BE2C (cell line): Measurements from ENCODE around the gene CNPY1.

Source experiments
- DNase-seq: peaks from one replicate; pipeline ENCODE4 v3.0.0-alpha.2; 2020
- H3K27me3 ChIP-seq: fragments of 250-450 bp; sonication (Bioruptor Pico); 2 replicates; pipeline ENCODE4 v1.5.1; 2020; ENCODE audit warnings: mild to moderate bottlenecking
- H3K36me3 ChIP-seq: fragments of 250-450 bp; sonication (Bioruptor Pico); 2 replicates; pipeline ENCODE4 v1.5.1; 2020; ENCODE audit warnings: mild to moderate bottlenecking
- H3K4me1 ChIP-seq: fragments of 250-450 bp; sonication (Bioruptor Pico); 2 replicates; pipeline ENCODE4 v1.5.1; 2020
- H3K4me3 ChIP-seq: 2 replicates; pipeline ENCODE4 v1.5.1; 2011; ENCODE audit warnings: low read depth, low read length
- H3K9me3 ChIP-seq: fragments of 250-450 bp; sonication (Bioruptor Pico); 2 replicates; pipeline ENCODE4 v1.5.1; 2020
- TF ChIP-seq, protein P1 (sequence below): IDR thresholded peaks from 2 replicates; pipeline ENCODE4 v1.5.1; 2012; ENCODE audit warnings: mild to moderate bottlenecking, low read depth, low read length

The CNPY1 gene

GRCh38 chr7:155562106-155562505 lies 15.7 kb upstream of the CNPY1 start:
- H3K9me3 ChIP-seq: no peaks in the 10 kb centered on the region
- H3K4me1 ChIP-seq: no peaks in the 10 kb centered on the region
- no peak overlapping the region for H3K4me3 ChIP-seq
- no peaks in the 10 kb centered on the region for H3K36me3 ChIP-seq
- H3K27me3 ChIP-seq: no peaks in the 10 kb centered on the region
- TF ChIP-seq, protein P1, sequence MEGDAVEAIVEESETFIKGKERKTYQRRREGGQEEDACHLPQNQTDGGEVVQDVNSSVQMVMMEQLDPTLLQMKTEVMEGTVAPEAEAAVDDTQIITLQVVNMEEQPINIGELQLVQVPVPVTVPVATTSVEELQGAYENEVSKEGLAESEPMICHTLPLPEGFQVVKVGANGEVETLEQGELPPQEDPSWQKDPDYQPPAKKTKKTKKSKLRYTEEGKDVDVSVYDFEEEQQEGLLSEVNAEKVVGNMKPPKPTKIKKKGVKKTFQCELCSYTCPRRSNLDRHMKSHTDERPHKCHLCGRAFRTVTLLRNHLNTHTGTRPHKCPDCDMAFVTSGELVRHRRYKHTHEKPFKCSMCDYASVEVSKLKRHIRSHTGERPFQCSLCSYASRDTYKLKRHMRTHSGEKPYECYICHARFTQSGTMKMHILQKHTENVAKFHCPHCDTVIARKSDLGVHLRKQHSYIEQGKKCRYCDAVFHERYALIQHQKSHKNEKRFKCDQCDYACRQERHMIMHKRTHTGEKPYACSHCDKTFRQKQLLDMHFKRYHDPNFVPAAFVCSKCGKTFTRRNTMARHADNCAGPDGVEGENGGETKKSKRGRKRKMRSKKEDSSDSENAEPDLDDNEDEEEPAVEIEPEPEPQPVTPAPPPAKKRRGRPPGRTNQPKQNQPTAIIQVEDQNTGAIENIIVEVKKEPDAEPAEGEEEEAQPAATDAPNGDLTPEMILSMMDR: no peak
- no peak for DNase-seq

DNA sequence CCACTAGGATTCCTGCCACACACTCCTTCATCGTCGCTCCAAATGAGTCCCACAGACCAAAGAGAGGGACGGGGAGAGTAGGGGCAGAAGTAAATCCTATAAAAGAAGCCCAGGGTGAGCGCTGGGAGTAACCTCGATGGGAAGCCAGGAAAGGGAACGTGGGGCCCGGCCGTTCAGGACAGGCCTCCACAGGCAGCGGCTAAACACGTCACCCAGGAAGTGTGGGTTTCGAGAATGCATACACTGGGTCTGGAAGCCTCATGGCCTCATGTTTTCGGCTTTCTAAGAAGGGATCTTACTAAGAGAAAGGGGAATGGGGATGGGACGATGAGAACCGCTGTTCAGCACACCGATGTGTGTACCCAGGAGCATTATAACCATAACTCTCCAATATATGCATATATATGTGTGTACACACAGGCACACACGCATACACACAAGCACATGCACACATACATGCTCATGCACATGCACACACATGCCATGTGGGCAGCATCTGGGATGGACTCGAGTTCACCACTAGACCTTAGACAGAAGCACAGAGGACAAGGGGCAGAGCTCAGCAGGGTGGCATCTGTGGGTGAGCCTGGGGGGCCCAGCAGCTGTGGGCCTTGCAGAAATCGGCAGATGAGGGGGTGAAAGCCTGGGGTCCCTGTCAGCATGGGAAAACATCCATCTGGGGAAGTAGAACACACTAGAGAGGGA lies 14.8 kb upstream of the CNPY1 start:
- TF ChIP-seq, protein P1: no peak

DNA sequence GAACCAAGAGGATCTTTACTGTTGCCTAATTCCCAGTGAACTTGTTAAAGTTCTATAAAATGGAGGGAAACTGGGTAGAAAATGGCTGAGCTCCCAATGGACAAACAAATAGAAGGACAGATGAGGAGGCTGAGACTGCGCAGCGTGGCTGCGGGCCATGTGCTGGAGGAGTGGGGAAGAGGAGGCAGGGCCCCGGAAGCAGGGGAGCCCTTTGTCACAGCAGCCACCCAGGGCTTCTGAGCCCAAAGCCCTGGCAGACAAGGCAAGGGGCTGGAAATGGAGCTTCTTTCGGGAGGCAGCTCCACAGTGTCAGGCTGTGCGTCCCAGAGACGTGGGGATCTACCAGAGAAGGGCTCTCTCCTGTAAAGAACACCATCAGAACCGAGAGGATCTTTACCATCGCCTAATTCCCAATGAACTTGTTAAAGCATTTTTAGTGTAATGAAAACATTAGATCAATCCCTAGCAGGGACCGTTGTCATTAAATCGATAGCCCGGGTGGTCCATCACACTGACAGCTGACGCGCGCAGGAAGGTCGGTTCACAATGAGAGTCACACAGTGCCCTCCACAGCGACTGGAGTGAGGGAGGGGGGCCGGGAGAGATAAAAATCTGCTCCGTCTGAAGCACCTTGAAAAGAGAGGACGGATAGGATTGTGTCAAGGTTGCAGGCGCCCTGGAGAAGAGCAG lies 14.0 kb upstream of the CNPY1 start:
- Histone ChIP-seq H3K36me3 (no peaks in the 10 kb centered on the region), H3K4me3 (no peak overlapping the region), H3K4me1 (no peaks in the 10 kb centered on the region), H3K9me3 (no peaks in the 10 kb centered on the region), H3K27me3 (no peaks in the 10 kb centered on the region)
- TF ChIP-seq, protein P1: no peak
- DNase-seq: no peak

More for the DNA sequence above, 14.8 kb upstream of the CNPY1 start:
- Histone ChIP-seq H3K4me1 (no peaks in the 10 kb centered on the region), H3K9me3 (no peaks in the 10 kb centered on the region), H3K4me3 (no peak overlapping the region), H3K27me3 (no peaks in the 10 kb centered on the region), H3K36me3 (no peaks in the 10 kb centered on the region)
- no peak for DNase-seq

- H3K4me1 ChIP-seq: no peaks in the 10 kb centered on the region
- H3K36me3 ChIP-seq: no peaks in the 10 kb centered on the region
- no peaks in the 10 kb centered on the region for H3K9me3 ChIP-seq
- TF ChIP-seq, protein P1: no peak
- H3K4me3 ChIP-seq: no peak overlapping the region
- no peak for DNase-seq
- no peaks in the 10 kb centered on the region for H3K27me3 ChIP-seq
These were observed 13.3 kb upstream of the CNPY1 start for GRCh38 chr7:155559519-155560108.

GRCh38 chr7:155558961-155559360 lies 12.6 kb upstream of the CNPY1 start:
- no peak overlapping the region for H3K4me3 ChIP-seq
- H3K9me3 ChIP-seq: no peaks in the 10 kb centered on the region
- TF ChIP-seq, protein P1: no peak
- H3K4me1 ChIP-seq: no peaks in the 10 kb centered on the region
- H3K36me3 ChIP-seq: no peaks in the 10 kb centered on the region
- H3K27me3 ChIP-seq: no peaks in the 10 kb centered on the region
- no peak for DNase-seq

- no peak for DNase-seq
- no peak overlapping the region for H3K4me3 ChIP-seq
- TF ChIP-seq, protein P1: no peak
- no peaks in the 10 kb centered on the region for H3K27me3 ChIP-seq
- no peaks in the 10 kb centered on the region for H3K36me3 ChIP-seq
- no peaks in the 10 kb centered on the region for H3K4me1 ChIP-seq
- H3K9me3 ChIP-seq: no peaks in the 10 kb centered on the region
These were observed 12.0 kb upstream of the CNPY1 start for GRCh38 chr7:155558351-155558750.
